Measurements from ENCODE around the gene KSR1.

DNA sequence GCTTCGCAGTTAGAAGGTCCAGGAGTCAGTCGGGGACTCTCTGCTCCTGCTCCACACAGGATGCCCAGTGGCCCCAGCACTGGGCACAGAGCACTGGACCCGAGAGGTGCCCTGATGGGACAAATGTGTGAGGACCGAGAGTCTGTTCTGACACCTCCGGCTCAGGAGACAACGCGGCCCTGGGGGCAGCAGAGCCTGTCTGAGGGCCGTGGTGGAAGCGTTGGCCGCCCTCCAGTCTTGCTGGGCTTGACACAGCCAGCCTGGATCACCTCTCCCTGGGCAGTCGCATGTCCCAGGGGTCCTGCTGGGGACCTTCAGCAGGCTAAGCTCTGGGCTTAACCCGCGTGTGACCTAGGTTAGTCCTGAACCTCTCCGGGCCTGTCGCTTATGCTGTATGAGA is 197.9 kb downstream of the KSR1 start:
- TF ChIP-seq, protein P1, sequence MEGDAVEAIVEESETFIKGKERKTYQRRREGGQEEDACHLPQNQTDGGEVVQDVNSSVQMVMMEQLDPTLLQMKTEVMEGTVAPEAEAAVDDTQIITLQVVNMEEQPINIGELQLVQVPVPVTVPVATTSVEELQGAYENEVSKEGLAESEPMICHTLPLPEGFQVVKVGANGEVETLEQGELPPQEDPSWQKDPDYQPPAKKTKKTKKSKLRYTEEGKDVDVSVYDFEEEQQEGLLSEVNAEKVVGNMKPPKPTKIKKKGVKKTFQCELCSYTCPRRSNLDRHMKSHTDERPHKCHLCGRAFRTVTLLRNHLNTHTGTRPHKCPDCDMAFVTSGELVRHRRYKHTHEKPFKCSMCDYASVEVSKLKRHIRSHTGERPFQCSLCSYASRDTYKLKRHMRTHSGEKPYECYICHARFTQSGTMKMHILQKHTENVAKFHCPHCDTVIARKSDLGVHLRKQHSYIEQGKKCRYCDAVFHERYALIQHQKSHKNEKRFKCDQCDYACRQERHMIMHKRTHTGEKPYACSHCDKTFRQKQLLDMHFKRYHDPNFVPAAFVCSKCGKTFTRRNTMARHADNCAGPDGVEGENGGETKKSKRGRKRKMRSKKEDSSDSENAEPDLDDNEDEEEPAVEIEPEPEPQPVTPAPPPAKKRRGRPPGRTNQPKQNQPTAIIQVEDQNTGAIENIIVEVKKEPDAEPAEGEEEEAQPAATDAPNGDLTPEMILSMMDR (conservative IDR thresholded peaks at IDR 0.05) = no peak
- no peak for TF ChIP-seq ZFX (IDR thresholded peaks at IDR 0.05)
